OCI-M2 (cell line): ENCODE results near the gene USF1.
"Not testable (repeated sequence)": the region's sequence is repeated elsewhere in the genome, so short reads cannot be mapped to it uniquely, and the experiment has no call there.

Experiments used
- DNase-seq: peaks from one replicate; lab custom pipeline; 2025; ENCODE audit not compliant: unreplicated experiment; lab: John Stamatoyannopoulos, UW

USF1 gene

GRCh38 chr1:161048949-161049722 lies 3.4 kb upstream of the USF1 start:
- no peak for DNase-seq

- DNase-seq = no peak
Measured at GRCh38 chr1:161047436-161048420, 2.0 kb upstream of the USF1 start.

DNA sequence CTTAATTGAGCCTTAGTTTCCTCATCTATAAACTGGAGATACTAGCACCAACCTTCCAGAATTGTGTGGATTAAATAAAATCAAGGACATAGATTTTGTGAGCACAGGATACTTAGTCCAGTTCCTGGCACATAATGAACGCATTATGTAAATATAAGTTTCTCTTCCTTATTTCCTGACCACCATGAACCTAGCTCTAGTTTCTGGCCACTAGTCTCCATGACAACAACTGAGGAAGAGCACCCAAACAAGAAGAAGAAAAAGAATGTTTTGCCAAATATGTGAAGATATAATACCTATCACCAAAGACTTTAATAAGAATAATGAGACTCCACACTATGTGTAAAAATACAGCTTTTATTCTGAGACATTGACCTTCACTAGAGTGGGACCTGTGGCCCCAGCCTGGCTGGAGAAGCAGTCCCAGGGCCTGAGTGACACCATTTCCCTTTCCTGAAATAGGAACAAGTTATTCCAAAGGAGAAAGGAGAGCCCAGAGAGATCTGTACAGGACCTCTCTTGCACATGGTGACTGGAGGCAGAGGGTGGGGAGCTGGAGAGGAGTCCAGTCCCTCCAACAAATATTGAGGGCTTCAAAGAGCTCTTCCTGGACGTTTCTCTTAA lies 940 bp upstream of the USF1 start:
- no peak for DNase-seq

GRCh38 chr1:161044908-161045735 lies 655 bp downstream of the USF1 start:
- no peak for DNase-seq

- DNase-seq = no peak
Measured at GRCh38 chr1:161044535-161044907, 1.3 kb downstream of the USF1 start.

GRCh38 chr1:161039546-161039945 lies 6.2 kb downstream of the USF1 start:
- DNase-seq = no peak

- DNase-seq = no peak
Measured at GRCh38 chr1:161039154-161039545, 6.6 kb downstream of the USF1 start.

DNA sequence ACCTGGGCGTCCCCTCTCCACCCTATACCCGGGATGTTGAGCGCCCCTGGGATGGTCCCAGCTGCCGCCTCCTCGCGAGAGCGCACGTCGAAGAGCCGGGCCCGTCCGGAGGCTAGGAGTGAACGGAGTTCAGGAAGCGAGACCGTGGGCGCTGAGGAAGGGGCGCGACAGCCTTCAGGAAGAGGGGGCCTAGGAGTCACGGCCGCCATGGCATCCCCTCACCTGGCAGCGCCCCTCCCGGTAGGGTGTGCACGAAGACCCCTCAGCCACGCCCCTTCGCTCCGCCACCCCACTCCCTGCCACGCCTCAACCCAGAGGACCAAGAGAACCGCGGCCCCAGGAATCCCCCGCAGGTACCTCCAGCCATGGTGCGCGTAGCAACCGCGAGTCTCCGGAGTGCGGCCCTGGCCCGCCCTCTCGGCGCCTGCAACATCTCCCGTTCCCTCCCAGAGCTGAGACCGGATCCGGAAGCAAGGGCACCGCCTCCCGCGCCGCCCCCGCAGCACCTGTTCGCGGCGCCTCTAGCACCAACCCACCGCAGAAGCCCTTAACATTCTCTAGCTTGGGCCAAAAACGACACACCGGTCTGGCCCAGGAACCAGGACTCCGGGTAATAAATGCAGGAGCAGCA lies 7.1 kb downstream of the USF1 start, which contains the start of gene TSTD1:
TSS of gene TSTD1 (minus strand) at position 442 of the 631 bp plus-strand sequence. CDS start at position 367, 75 bp downstream.
- DNase-seq = no peak

DNA sequence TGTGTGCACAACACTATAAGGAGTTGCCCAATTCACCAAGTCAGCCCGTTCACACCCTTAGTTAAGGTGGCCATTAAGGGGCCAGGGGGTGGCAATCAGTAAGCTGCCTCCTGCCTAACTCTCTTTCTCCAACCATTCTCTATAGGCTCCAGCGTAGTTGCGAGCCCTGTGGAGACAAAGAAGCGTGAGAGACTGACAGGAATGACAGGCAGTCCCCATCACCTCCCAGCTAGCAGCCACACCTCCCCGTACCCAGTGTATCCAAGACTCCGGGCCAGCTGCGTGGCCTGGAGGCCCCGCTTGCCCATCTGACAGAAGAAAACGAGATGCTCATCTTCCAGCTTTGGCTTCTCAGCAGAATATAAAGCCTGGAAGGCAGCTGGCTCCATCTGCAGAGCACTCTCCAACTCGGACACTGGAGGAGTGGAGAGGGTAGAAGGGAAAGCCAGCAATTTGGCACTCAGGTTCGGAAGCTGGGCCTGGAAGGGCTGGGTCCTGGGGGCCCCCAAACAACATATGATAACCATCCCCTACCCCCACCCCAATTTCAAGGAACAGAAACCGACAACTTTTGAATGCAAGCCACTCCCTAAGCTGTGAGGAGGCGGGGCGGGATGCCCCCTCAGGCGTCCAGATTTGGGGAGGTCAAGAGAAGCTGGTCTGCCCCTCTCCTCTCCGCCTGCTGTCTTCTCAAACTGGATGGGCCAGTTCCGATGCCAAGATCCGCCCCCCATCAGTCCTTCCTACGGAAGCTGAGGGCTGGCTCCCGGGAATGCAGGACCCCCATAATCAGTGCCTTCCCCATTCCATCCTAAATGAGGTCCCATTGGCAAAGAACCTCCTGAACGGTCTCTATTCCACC lies 7.9 kb downstream of the USF1 start:
- no peak for DNase-seq

- DNase-seq = no peak
Measured at GRCh38 chr1:161033751-161034150, 12.0 kb downstream of the USF1 start.

DNA sequence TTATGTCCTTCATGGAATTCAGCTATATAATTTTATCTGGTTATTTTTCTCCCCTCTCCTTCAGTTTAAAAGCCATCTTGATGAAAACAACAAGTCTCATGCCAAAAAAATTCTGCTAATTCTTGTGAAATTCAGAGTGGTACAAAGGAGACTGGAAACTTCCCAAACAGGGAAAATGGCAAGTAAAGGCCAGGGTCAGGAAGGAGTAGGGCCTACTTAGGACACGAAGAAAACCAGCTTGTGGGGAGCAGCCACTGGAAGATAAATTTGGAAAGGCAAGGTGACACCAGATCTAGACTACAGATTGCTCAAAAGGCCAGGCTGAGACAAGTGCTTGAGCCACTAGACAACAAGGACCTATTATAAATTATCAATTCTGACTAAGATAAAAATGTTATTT lies 13.4 kb downstream of the USF1 start:
- DNase-seq = no peak

DNA sequence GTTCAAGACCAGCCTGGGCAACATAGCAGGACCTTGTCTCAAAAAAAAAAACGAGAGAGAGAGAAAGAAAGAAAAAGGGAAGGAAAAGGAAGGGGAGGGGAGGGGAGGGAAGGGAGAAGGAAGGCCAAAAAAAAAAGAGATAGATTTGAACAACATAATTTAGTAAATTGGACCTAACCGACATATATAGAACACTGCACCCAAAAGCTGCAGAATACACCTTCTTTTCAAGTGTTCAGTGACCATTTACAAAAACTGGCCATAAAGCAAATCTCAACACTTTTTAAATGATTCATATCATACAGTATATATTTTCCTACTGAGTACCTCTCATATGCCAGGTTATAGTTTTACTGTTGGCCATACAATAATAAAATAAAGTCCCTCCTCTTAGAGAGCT lies 13.9 kb downstream of the USF1 start:
- no peak for DNase-seq

DNA sequence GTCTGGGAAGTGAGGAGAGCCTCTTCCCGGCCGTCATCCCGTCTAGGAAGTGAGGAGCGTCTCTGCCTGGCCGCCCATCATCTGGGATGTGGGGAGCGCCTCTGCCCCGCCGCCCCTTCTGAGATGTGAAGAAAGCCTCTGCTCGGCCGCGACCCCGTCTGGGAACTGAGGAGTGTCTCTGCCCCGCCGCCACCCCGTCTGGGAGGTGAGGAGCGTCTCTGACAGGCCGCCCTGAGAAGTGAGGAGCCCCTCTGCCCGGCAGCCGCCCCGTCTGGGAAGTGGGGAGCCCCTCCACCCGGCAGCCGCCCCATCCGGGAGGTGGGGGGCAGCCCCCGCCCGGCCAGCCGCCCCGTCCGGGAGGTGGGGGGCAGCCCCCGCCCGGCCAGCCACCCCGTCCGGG lies 16.3 kb downstream of the USF1 start:
- DNase-seq = not testable (repeated sequence)

DNA sequence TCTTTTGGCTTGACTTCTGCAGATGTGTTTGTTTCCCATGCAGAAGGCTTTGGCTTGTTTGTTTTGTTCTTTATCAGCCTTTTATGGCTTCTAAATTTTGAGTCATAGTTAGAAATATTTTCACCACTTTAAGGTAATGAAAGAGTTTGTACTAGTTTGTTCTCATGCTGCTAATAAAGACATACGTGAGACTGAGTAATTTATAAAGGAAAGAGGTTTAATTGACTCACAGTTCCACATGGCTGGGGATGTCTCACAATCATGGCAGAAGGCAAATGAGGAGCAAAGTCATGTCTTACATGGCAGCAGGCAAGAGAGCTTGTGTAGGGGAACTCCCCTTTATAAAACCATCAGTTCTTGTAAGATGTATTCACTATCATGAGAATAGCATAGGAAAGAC lies 18.8 kb downstream of the USF1 start:
- not testable (repeated sequence) for DNase-seq

- DNase-seq = not testable (repeated sequence)
Measured at GRCh38 chr1:161022432-161022831, 23.3 kb downstream of the USF1 start.

GRCh38 chr1:161021970-161022353 lies 23.8 kb downstream of the USF1 start:
- no peak for DNase-seq

DNA sequence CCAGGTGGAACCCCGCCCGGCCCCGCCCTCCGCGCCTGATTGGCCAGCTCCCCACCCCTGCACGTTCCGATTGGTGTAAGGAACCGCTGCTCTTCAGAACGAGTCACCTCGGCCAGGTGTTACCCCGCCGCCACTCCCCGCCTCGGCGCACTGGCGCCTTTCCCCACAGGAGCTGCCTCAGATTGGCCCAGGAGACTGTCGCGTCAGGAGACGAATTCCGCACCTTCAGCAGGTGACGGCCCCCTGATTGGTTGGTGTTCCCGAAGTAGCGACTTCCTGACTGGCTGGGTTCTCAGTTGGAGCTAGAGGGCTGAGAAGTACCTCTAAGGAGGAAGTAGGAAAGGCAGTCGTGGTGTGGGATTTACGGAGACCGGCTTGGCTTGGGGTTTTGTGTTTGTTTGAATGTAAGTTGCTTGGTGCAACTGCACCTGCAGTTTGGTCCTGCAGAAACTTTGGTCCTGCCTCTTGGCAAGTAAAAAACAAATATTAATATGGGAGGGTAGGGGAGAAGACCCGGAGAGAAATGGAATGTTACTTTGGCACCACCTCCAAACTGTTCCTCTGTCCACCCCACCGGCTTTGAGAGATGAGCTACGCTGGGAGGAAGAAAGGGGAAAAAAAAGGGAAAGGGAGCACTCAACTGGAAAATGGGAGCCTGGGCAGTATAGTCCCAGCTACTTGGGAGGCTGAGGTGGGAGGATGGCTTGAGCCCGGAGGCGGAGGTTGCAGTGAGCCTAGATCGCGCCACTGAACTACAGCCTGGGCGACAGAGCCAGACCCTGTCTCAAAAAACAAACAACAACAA lies 24.4 kb downstream of the USF1 start:
- DNase-seq = peak; percentile 73

- peak; percentile 73 for DNase-seq
Measured at GRCh38 chr1:161020509-161021164, 25.1 kb downstream of the USF1 start, which contains the start of gene F11R. Gene F11R (minus strand): TSS chr1:161021152. CDS start chr1:161021073, 79 bp downstream.
